OCI-LY1 (cell line): ENCODE measurements around the gene TAGLN2.

ENCODE experiments used
- EZH2 ChIP-seq: fragments of 200-600 bp; sonication (generic), shearing (Covaris generic); IDR thresholded peaks from 2 replicates; pipeline ENCODE4 v1.8.0; 2017; ENCODE audit warnings: borderline replicate concordance, mixed run types, mild to moderate bottlenecking, antibody characterized with exemption, low read length, moderate library complexity, mixed read lengths
- TF ChIP-seq, protein P1 (sequence below): fragments of 200-600 bp; sonication (generic), shearing (Covaris generic); IDR thresholded peaks from 2 replicates; pipeline ENCODE4 v1.5.1; 2017; ENCODE audit warnings: mild to moderate bottlenecking, antibody characterized with exemption, low read length, moderate library complexity, mixed read lengths

GRCh38 chr1:159911326-159912070 lies 13.8 kb downstream of the TAGLN2 start:
- TF ChIP-seq, protein P1, sequence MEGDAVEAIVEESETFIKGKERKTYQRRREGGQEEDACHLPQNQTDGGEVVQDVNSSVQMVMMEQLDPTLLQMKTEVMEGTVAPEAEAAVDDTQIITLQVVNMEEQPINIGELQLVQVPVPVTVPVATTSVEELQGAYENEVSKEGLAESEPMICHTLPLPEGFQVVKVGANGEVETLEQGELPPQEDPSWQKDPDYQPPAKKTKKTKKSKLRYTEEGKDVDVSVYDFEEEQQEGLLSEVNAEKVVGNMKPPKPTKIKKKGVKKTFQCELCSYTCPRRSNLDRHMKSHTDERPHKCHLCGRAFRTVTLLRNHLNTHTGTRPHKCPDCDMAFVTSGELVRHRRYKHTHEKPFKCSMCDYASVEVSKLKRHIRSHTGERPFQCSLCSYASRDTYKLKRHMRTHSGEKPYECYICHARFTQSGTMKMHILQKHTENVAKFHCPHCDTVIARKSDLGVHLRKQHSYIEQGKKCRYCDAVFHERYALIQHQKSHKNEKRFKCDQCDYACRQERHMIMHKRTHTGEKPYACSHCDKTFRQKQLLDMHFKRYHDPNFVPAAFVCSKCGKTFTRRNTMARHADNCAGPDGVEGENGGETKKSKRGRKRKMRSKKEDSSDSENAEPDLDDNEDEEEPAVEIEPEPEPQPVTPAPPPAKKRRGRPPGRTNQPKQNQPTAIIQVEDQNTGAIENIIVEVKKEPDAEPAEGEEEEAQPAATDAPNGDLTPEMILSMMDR: no peak
- TF ChIP-seq EZH2: no peak
